Peyer's patch (tissue), 4 donors: Measurements from ENCODE around the gene SLC25A22.

Experiments
- CTCF ChIP-seq, 6 experiments: fragments of 450-650 bp in 4 of 6; fragments of 200-600 bp in 2 of 6; sonication (generic) in 1 of 6; IDR thresholded peaks; one replicate each; pipeline ENCODE4 v1.5.1; 2017 to 2019; ENCODE audit warnings: antibody characterized with exemption in 6 of 6, mild to moderate bottlenecking in 3 of 6, moderate library complexity in 1 of 6
- POLR2A ChIP-seq, 2 donors: fragments of 450-650 bp; IDR thresholded peaks; one replicate each; pipeline ENCODE4 v1.5.1; 2017; ENCODE audit warnings: antibody characterized with exemption in 2 of 2, mild to moderate bottlenecking in 2 of 2, moderate library complexity in 2 of 2

GRCh38 chr11:765802-766091 is 32.3 kb downstream of the SLC25A22 start:
- TF ChIP-seq CTCF (IDR thresholded peaks at IDR 0.05) (no peak), POLR2A (IDR thresholded peaks at IDR 0.05) (no peak)
